Lung (tissue), 12 donors: Measurements from ENCODE around the gene CPSF3. TPM values are rescaled to one million over a fixed set of nuclear protein-coding genes. Genes with fewer than 3 reads are reported as not detected.

Experiments used
- ATAC-seq: fragments of 200-7000 bp; cut with Tn5 transposase; one replicate; pipeline ENCODE4 v1.9.1; 2020; ENCODE audit warnings: moderate number of reproducible peaks; ENCODE audit not compliant: insufficient read depth, low FRiP score
- DNase-seq, 3 donors: peaks; one replicate each; pipeline ENCODE4 v3.0.0-alpha.2; 2013 to 2017
- H3K27ac ChIP-seq, 2 donors: one replicate each; pipeline ENCODE4 v1.5.1; 2013; ENCODE audit warnings: mild to moderate bottlenecking in 2 of 2, moderate library complexity in 2 of 2, control low read depth in 1 of 2, inconsistent platforms in 1 of 2, low read depth in 1 of 2, low read length in 1 of 2
- H3K27me3 ChIP-seq, 3 donors: one replicate each; pipeline ENCODE4 v1.5.1; 2013; ENCODE audit warnings: low read length in 2 of 3; ENCODE audit not compliant: control insufficient read depth in 3 of 3, insufficient read depth in 3 of 3
- H3K36me3 ChIP-seq, 4 donors: one replicate each; pipeline ENCODE4 v1.5.1; 2013; ENCODE audit warnings: low read length in 4 of 4, mild to moderate bottlenecking in 1 of 4, moderate library complexity in 1 of 4; ENCODE audit not compliant: control insufficient read depth in 4 of 4, insufficient read depth in 4 of 4
- H3K4me1 ChIP-seq, 5 donors: one replicate each; pipeline ENCODE4 v1.5.1; 2013; ENCODE audit warnings: low read length in 5 of 5, mild to moderate bottlenecking in 2 of 5, moderate library complexity in 1 of 5; ENCODE audit not compliant: control insufficient read depth in 5 of 5, insufficient read depth in 5 of 5
- H3K4me3 ChIP-seq: one replicate; pipeline ENCODE4 v1.5.1; 2013; ENCODE audit warnings: mild to moderate bottlenecking, control low read depth, moderate library complexity
- H3K9ac ChIP-seq, 2 donors: one replicate each; pipeline ENCODE4 v1.5.1; 2013; ENCODE audit warnings: low read length in 2 of 2, control low read depth in 1 of 2; ENCODE audit not compliant: insufficient read depth in 1 of 2
- H3K9me3 ChIP-seq, 4 donors: one replicate each; pipeline ENCODE4 v1.5.1; 2013; ENCODE audit warnings: low read length in 3 of 4, mild to moderate bottlenecking in 1 of 4, moderate library complexity in 1 of 4; ENCODE audit not compliant: control insufficient read depth in 4 of 4, insufficient read depth in 3 of 4
- CTCF ChIP-seq: IDR thresholded peaks from 2 replicates; pipeline ENCODE4 v1.5.1; 2012; ENCODE audit warnings: mild to moderate bottlenecking; ENCODE audit errors: control extremely low read depth, extremely low read depth
- WGBS, 2 donors: extraction: QIAGEN DNeasy Blood & Tissue Kit; methylation state at CpG; one replicate each; pipeline ENCODE4 v1.1.7; 2013; 5-methylcytosine and 5-hydroxymethylcytosine counted together
- polyA plus RNA-seq, 2 donors: library from polyadenylated mRNA; stranded (reverse); fragments of 200-250 nt; gene quantifications; one replicate each; pipeline ENCODE4 v1.2.1, GENCODE V29; 2013
- total RNA-seq, 2 donors: library from RNA; depleted of rRNA in 1 of 2; stranded (reverse); fragments of >200 nt in 1 of 2; gene quantifications; one replicate each; pipeline ENCODE4 v1.2.1, GENCODE V29; 2014 to 2021
- donor health status: control.
- donor health status: control.
- donor health status: Bipolar disorder and iron deficiency.
- donor health status: healthy.
- donor health status: DM: yes; HTN: yes; CAD: no.

The CPSF3 gene
- total and polyA plus RNA-seq, 4 donors = 15.6 to 25.9 (median 20.8) TPM

GRCh38 chr2:9488583-9489547 is 65.4 kb downstream of the CPSF3 start:
- DNase-seq (no peak), ATAC-seq (no peak)
- Histone ChIP-seq H3K4me3 (no peak overlapping the region), H3K27ac (no peak overlapping the region), H3K27me3 (no peaks in the 10 kb centered on the region), H3K36me3 (peaks cover 51 to 66% (median 58%) of the 10 kb centered on the region in 4 donors), H3K9ac (no peak overlapping the region), H3K9me3 (no peaks in the 10 kb centered on the region), H3K4me1 (no peaks in the 10 kb centered on the region)
- 100% methylated on average over 1 of the region's 1 CpG for WGBS, 2 donors
- no peak for TF ChIP-seq CTCF

GRCh38 chr2:9490789-9491188 is 67.3 kb downstream of the CPSF3 start:
- ATAC-seq = no peak

GRCh38 chr2:9492927-9493326 is 69.5 kb downstream of the CPSF3 start:
- WGBS, 2 donors = 54 to 74% methylated on average over 2 of the region's 2 CpGs

More at GRCh38 chr2:9490789-9491188, 67.3 kb downstream of the CPSF3 start:
- Histone ChIP-seq H3K9me3 (no peaks in the 10 kb centered on the region), H3K36me3 (peaks cover 44 to 63% (median 53%) of the 10 kb centered on the region in 4 donors), H3K4me1 (no peaks in the 10 kb centered on the region), H3K27me3 (no peaks in the 10 kb centered on the region), H3K27ac (no peak overlapping the region), H3K4me3 (no peak overlapping the region), H3K9ac (no peak overlapping the region)
- DNase-seq = no peak
- WGBS, 2 donors = 90% methylated on average over 2 of the region's 2 CpGs
- no peak for TF ChIP-seq CTCF

More at GRCh38 chr2:9492927-9493326, 69.5 kb downstream of the CPSF3 start:
- H3K4me1 ChIP-seq = no peaks in the 10 kb centered on the region
- no peak for TF ChIP-seq CTCF
- DNase-seq = no peak
- no peak overlapping the region for H3K4me3 ChIP-seq
- no peaks in the 10 kb centered on the region for H3K27me3 ChIP-seq
- no peaks in the 10 kb centered on the region for H3K9me3 ChIP-seq
- peaks cover 42 to 65% (median 47%) of the 10 kb centered on the region in 4 donors for H3K36me3 ChIP-seq
- H3K9ac ChIP-seq = no peak overlapping the region
- no peak overlapping the region for H3K27ac ChIP-seq
- no peak for ATAC-seq
